GM06990 (cell line): ENCODE data around the gene SUGP1.

Experiments used
- DNase-seq: peaks from one replicate; pipeline ENCODE4 v3.0.0-alpha.2; 2011; ENCODE audit not compliant: insufficient read length; ENCODE audit errors: extremely low read depth
- H3K27me3 ChIP-seq: replicated peaks from 2 replicates; pipeline ENCODE4 v1.6.0; 2011; ENCODE audit warnings: low read length; ENCODE audit not compliant: control insufficient read depth, insufficient read depth
- H3K36me3 ChIP-seq: 2 replicates; pipeline ENCODE4 v1.5.1; 2011; ENCODE audit warnings: low read length; ENCODE audit not compliant: control insufficient read depth, insufficient read depth
- H3K4me3 ChIP-seq: replicated peaks from 2 replicates; pipeline ENCODE4 v1.5.1; 2011; ENCODE audit warnings: low read depth, mild to moderate bottlenecking, control low read depth, low read length
- CTCF ChIP-seq: IDR thresholded peaks from 2 replicates; pipeline ENCODE4 v1.5.1; 2011; ENCODE audit warnings: low read length, control low read depth, mild to moderate bottlenecking, inconsistent platforms; ENCODE audit not compliant: insufficient read depth, poor library complexity, severe bottlenecking

The SUGP1 gene

GRCh38 chr19:19234220-19234816 lies 86.0 kb downstream of the SUGP1 start:
- no peak for DNase-seq
- H3K36me3 ChIP-seq: no peaks in the 10 kb centered on the region
- H3K4me3 ChIP-seq: no peak overlapping the region
- TF ChIP-seq CTCF: no peak
- H3K27me3 ChIP-seq: no peaks in the 10 kb centered on the region

GRCh38 chr19:19232261-19232721 lies 88.0 kb downstream of the SUGP1 start:
- H3K36me3 ChIP-seq: no peaks in the 10 kb centered on the region
- no peaks in the 10 kb centered on the region; the same call in 1 of the 2 replicates for H3K27me3 ChIP-seq
- TF ChIP-seq CTCF: no peak
- no peak for DNase-seq
- H3K4me3 ChIP-seq: no peak overlapping the region

GRCh38 chr19:19230999-19231398 lies 89.3 kb downstream of the SUGP1 start:
- no peaks in the 10 kb centered on the region; the same call in 1 of the 2 replicates for H3K27me3 ChIP-seq
- no peak overlapping the region for H3K4me3 ChIP-seq
- no peak for TF ChIP-seq CTCF
- H3K36me3 ChIP-seq: no peaks in the 10 kb centered on the region
- DNase-seq: no peak

GRCh38 chr19:19229701-19230100 lies 90.6 kb downstream of the SUGP1 start:
- no peak overlapping the region for H3K4me3 ChIP-seq
- no peak for TF ChIP-seq CTCF
- no peaks in the 10 kb centered on the region for H3K36me3 ChIP-seq
- H3K27me3 ChIP-seq: no peaks in the 10 kb centered on the region; the same call in 1 of the 2 replicates
- no peak for DNase-seq

GRCh38 chr19:19227217-19227616 lies 93.1 kb downstream of the SUGP1 start:
- no peak for TF ChIP-seq CTCF
- Histone ChIP-seq H3K27me3 (no peaks in the 10 kb centered on the region; the same call in 1 of the 2 replicates), H3K4me3 (no peak overlapping the region), H3K36me3 (no peaks in the 10 kb centered on the region)
- no peak for DNase-seq

- no peak overlapping the region for H3K4me3 ChIP-seq
- no peaks in the 10 kb centered on the region for H3K36me3 ChIP-seq
- TF ChIP-seq CTCF: no peak
- no peaks in the 10 kb centered on the region; the same call in 1 of the 2 replicates for H3K27me3 ChIP-seq
- DNase-seq: no peak
Measured at GRCh38 chr19:19226663-19227062, 93.6 kb downstream of the SUGP1 start.
